ENCODE data around the gene CTNNA2. TPM values are rescaled to one million over a fixed set of nuclear protein-coding genes. Genes with fewer than 3 reads are reported as not detected.

CTNNA2 gene
- polyA plus RNA-seq, 1 of the 3 experiments (the other 2 are of a cell fraction): 0.30 TPM

DNA sequence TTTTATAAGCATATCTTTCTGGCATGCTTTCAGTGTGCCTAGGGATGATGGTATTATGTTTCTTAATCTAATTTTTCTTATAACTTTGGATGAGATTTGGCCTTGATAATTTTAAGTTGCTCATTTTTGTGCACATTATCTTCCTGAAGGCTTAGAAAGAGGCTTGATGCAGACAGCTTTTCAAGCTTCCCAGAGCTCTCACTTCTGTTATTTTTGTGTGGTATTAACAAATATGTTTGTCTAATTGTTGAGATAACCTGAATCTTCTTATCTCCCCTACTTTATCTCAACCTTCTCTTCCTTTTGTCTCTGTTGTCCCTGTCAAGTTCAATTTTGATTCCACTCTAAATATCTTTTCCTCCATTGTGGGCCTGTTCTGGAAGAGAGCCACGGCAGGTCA is 904.9 kb downstream of the CTNNA2 start:
- H4K20me1 ChIP-seq (ENCODE audit: insufficient read depth): no peaks in the 10 kb centered on the region
- H3K27ac ChIP-seq (ENCODE audit: low read depth in 2 of 2, low read length in 1 of 2): no peak overlapping the region
- no peak overlapping the region for H3K4me2 ChIP-seq
- CTCF ChIA-PET: no interaction called here
- H3K36me3 ChIP-seq (replicated peaks in 1 of 2; ENCODE audit: control insufficient read depth in 1 of 2, insufficient read depth in 2 of 2, low read length in 1 of 2): no peaks in the 10 kb centered on the region
- H3K4me1 ChIP-seq (ENCODE audit: control insufficient read depth in 1 of 2, insufficient read depth in 2 of 2, low read depth in 1 of 2, low read length in 1 of 2): no peaks in the 10 kb centered on the region
- no peaks in the 10 kb centered on the region for H3F3A ChIP-seq (replicated peaks; ENCODE audit: insufficient read depth)
- H3K4me3 ChIP-seq (ENCODE audit: low read depth in 2 of 2, low read length in 1 of 2): no peak overlapping the region
- H3K9me3 ChIP-seq: no peaks in the 10 kb centered on the region
- 79% methylated on average over 1 of the region's 1 CpG for WGBS (ENCODE audit: low lambda C conversion rate)
- TF ChIP-seq, protein P1, sequence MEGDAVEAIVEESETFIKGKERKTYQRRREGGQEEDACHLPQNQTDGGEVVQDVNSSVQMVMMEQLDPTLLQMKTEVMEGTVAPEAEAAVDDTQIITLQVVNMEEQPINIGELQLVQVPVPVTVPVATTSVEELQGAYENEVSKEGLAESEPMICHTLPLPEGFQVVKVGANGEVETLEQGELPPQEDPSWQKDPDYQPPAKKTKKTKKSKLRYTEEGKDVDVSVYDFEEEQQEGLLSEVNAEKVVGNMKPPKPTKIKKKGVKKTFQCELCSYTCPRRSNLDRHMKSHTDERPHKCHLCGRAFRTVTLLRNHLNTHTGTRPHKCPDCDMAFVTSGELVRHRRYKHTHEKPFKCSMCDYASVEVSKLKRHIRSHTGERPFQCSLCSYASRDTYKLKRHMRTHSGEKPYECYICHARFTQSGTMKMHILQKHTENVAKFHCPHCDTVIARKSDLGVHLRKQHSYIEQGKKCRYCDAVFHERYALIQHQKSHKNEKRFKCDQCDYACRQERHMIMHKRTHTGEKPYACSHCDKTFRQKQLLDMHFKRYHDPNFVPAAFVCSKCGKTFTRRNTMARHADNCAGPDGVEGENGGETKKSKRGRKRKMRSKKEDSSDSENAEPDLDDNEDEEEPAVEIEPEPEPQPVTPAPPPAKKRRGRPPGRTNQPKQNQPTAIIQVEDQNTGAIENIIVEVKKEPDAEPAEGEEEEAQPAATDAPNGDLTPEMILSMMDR (IDR thresholded peaks at IDR 0.05): no peak
- TF ChIP-seq, protein P2, sequence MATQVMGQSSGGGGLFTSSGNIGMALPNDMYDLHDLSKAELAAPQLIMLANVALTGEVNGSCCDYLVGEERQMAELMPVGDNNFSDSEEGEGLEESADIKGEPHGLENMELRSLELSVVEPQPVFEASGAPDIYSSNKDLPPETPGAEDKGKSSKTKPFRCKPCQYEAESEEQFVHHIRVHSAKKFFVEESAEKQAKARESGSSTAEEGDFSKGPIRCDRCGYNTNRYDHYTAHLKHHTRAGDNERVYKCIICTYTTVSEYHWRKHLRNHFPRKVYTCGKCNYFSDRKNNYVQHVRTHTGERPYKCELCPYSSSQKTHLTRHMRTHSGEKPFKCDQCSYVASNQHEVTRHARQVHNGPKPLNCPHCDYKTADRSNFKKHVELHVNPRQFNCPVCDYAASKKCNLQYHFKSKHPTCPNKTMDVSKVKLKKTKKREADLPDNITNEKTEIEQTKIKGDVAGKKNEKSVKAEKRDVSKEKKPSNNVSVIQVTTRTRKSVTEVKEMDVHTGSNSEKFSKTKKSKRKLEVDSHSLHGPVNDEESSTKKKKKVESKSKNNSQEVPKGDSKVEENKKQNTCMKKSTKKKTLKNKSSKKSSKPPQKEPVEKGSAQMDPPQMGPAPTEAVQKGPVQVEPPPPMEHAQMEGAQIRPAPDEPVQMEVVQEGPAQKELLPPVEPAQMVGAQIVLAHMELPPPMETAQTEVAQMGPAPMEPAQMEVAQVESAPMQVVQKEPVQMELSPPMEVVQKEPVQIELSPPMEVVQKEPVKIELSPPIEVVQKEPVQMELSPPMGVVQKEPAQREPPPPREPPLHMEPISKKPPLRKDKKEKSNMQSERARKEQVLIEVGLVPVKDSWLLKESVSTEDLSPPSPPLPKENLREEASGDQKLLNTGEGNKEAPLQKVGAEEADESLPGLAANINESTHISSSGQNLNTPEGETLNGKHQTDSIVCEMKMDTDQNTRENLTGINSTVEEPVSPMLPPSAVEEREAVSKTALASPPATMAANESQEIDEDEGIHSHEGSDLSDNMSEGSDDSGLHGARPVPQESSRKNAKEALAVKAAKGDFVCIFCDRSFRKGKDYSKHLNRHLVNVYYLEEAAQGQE (IDR thresholded peaks at IDR 0.05; ENCODE audit: low read depth, low read length): no peak
- TF ChIP-seq RCOR1 (IDR thresholded peaks at IDR 0.05; ENCODE audit: low read length) (no peak), CHD2 (IDR thresholded peaks at IDR 0.05; ENCODE audit: low read length, partially characterized antibody) (no peak), RAD21 (IDR thresholded peaks at IDR 0.05; ENCODE audit: low read length) (no peak), EZH2phosphoT487 (IDR thresholded peaks at IDR 0.05; ENCODE audit: borderline replicate concordance, low read depth) (no peak), ELF1 (IDR thresholded peaks at IDR 0.05) (no peak), MXI1 (IDR thresholded peaks at IDR 0.05; ENCODE audit: low read depth, low read length) (no peak), GABPA (IDR thresholded peaks at IDR 0.05; ENCODE audit: low read depth) (no peak), TAF1 (IDR thresholded peaks at IDR 0.05; ENCODE audit: borderline replicate concordance, low read depth, low read length) (no peak), FOSL2 (IDR thresholded peaks at IDR 0.05; ENCODE audit: borderline replicate concordance, low read depth) (no peak), USF2 (IDR thresholded peaks at IDR 0.05; ENCODE audit: borderline replicate concordance, low read depth, low read length) (no peak), POLR2AphosphoS5 (IDR thresholded peaks at IDR 0.05; ENCODE audit: low read depth, low read length) (no peak), NFIC (IDR thresholded peaks at IDR 0.05; ENCODE audit: borderline replicate concordance) (no peak), GATA2 (CRISPR knock-in tag; IDR thresholded peaks at IDR 0.05) (no peak), MEF2A (IDR thresholded peaks at IDR 0.05; ENCODE audit: borderline replicate concordance, low read depth) (no peak), FOXJ3 (CRISPR knock-in tag; IDR thresholded peaks at IDR 0.05) (no peak), USF1 (IDR thresholded peaks at IDR 0.05; ENCODE audit: borderline replicate concordance, low read depth) (no peak)
- TF ChIP-seq, protein P3, sequence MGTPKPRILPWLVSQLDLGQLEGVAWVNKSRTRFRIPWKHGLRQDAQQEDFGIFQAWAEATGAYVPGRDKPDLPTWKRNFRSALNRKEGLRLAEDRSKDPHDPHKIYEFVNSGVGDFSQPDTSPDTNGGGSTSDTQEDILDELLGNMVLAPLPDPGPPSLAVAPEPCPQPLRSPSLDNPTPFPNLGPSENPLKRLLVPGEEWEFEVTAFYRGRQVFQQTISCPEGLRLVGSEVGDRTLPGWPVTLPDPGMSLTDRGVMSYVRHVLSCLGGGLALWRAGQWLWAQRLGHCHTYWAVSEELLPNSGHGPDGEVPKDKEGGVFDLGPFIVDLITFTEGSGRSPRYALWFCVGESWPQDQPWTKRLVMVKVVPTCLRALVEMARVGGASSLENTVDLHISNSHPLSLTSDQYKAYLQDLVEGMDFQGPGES (IDR thresholded peaks at IDR 0.05; ENCODE audit: low read depth, low read length): no peak
- H2AFZ ChIP-seq (ENCODE audit: low read depth): no peak overlapping the region
- no peaks in the 10 kb centered on the region for H3K9me2 ChIP-seq
- DNase-seq: no peak
- no peak overlapping the region for H3K9ac ChIP-seq
- no peaks in the 10 kb centered on the region for H3K79me2 ChIP-seq (ENCODE audit: insufficient read depth)
- no peaks in the 10 kb centered on the region for H3K27me3 ChIP-seq (ENCODE audit: insufficient read depth)
- POLR2A ChIA-PET: no interaction called here

All from SK-N-SH (cell line).